ENCODE results near the gene MYH6.

Gene MYH6

GRCh38 chr14:23447361-23448350 is 39.6 kb upstream of the MYH6 start:
- TF ChIP-seq, protein P1, sequence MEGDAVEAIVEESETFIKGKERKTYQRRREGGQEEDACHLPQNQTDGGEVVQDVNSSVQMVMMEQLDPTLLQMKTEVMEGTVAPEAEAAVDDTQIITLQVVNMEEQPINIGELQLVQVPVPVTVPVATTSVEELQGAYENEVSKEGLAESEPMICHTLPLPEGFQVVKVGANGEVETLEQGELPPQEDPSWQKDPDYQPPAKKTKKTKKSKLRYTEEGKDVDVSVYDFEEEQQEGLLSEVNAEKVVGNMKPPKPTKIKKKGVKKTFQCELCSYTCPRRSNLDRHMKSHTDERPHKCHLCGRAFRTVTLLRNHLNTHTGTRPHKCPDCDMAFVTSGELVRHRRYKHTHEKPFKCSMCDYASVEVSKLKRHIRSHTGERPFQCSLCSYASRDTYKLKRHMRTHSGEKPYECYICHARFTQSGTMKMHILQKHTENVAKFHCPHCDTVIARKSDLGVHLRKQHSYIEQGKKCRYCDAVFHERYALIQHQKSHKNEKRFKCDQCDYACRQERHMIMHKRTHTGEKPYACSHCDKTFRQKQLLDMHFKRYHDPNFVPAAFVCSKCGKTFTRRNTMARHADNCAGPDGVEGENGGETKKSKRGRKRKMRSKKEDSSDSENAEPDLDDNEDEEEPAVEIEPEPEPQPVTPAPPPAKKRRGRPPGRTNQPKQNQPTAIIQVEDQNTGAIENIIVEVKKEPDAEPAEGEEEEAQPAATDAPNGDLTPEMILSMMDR (conservative IDR thresholded peaks at IDR 0.05) = no peak

GRCh38 chr14:23446291-23446851 is 38.3 kb upstream of the MYH6 start:
- H3K27ac ChIP-seq = no peak overlapping the region
- TF ChIP-seq, protein P1 (conservative IDR thresholded peaks at IDR 0.05) = no peak

More at GRCh38 chr14:23447361-23448350, 39.6 kb upstream of the MYH6 start:
- H3K27ac ChIP-seq = no peak overlapping the region

- no peak overlapping the region for H3K27ac ChIP-seq
- TF ChIP-seq, protein P1 (conservative IDR thresholded peaks at IDR 0.05) = no peak
Measured at GRCh38 chr14:23445773-23446172, 37.7 kb upstream of the MYH6 start.

GRCh38 chr14:23444314-23444713 is 36.2 kb upstream of the MYH6 start:
- TF ChIP-seq, protein P1 (conservative IDR thresholded peaks at IDR 0.05) = no peak
- H3K27ac ChIP-seq = no peak overlapping the region

DNA sequence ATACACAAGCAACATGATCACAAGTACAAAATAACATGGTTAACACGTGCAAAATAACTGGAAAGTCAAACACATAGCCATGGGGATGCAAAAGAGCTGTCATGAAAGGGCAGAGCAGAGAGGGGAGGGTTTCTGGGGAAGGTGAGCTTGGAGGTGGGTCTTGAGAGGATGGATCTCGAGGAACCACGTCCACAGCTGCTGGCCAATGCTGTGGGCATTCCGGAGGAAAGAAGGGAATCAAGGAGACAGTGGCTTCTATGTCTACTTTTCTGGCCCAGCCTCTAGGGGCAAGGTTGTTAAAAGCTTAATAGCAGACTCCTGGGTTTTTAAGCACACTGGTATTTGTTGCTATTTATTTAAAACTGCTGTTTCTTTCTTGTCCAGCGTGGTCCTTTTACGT is 35.8 kb upstream of the MYH6 start:
- no peak overlapping the region for H3K27ac ChIP-seq
- TF ChIP-seq, protein P1 (conservative IDR thresholded peaks at IDR 0.05) = no peak

DNA sequence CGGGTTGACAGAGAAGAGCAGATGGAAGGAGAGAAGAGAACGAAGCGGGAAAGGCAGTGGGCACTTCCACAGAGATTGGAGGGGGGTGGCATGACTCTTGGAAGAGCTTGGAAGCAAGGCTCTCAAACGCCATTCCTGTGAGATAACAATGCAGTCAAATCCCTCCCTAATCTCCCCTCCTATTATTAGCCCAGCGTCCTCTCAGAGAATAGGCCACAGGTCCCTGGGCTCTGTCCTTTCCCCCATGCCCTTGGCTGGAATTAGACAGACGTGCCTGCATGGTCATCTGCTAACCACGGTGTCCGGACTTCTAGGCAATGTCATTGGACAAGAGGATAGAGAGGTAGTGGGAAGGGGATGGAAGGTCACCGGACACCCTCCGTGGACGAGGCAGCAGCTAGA is 35.3 kb upstream of the MYH6 start:
- no peak overlapping the region for H3K27ac ChIP-seq
- TF ChIP-seq, protein P1 (conservative IDR thresholded peaks at IDR 0.05) = no peak

DNA sequence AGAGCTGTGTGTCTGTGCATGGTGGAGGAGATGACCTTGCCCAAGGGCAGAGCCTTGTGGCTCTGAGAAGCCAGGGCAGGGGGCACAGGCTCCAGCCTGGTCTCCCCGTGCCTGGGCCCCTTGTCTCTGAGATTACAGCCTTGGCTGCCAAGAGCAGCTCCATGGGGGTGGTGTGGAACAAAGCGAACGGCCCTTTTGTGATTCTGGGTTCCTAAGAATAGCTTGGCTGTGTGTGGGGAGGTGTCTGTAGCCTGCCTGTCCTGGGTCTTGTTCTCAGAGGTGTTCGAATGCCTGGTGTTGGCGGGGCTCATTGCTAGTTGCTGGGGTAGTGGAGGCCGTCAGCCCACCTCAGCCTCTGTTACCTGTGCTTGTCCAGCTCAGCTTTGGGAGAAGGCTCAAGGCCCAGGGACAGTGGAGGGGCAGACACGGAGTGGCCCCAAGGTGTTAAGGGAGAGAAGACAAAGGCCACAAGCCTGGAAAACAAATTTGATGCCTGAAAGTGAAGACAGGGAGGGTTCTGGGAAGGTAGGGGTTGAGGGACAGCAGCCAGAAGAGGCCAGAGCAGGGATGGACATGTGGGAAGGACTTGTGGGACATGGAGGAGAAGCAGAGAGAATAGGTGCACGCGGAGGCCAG is 34.8 kb upstream of the MYH6 start:
- TF ChIP-seq, protein P1 (conservative IDR thresholded peaks at IDR 0.05) = no peak

More for the DNA sequence above, 34.8 kb upstream of the MYH6 start:
- no peak overlapping the region for H3K27ac ChIP-seq
